Hepatocyte (in vitro differentiated cells): ENCODE data around the gene LLPH. TPM values are rescaled to one million over a fixed set of nuclear protein-coding genes. Genes with fewer than 3 reads are reported as not detected.

Source experiments
- DNase-seq: peaks from one replicate; pipeline ENCODE4 v3.0.0-alpha.2; 2016; ENCODE audit warnings: low spot score
- H2AFZ ChIP-seq: fragments of 200-600 bp; sonication (generic); 2 replicates; pipeline ENCODE4 v1.6.0; 2016; ENCODE audit warnings: antibody characterized with exemption, mild to moderate bottlenecking
- H3K27ac ChIP-seq: fragments of 200-600 bp; sonication (generic); 2 replicates; pipeline ENCODE4 v1.5.1; 2016; ENCODE audit warnings: mild to moderate bottlenecking
- H3K27me3 ChIP-seq: fragments of 200-600 bp; sonication (generic); 2 replicates; pipeline ENCODE4 v1.6.1; 2016
- H3K36me3 ChIP-seq: fragments of 200-600 bp; sonication (generic); replicated peaks from 2 replicates; pipeline ENCODE4 v1.5.1; 2016; ENCODE audit warnings: low read depth; ENCODE audit not compliant: insufficient read depth
- H3K4me1 ChIP-seq: fragments of 200-600 bp; sonication (generic); 2 replicates; pipeline ENCODE4 v1.5.1; 2016; ENCODE audit warnings: mild to moderate bottlenecking, moderate library complexity; ENCODE audit not compliant: insufficient read depth
- H3K4me2 ChIP-seq: fragments of 200-600 bp; sonication (generic); 2 replicates; pipeline ENCODE4 v1.6.0; 2016
- H3K4me3 ChIP-seq: fragments of 200-600 bp; sonication (generic); 2 replicates; pipeline ENCODE4 v1.5.1; 2016; ENCODE audit warnings: mild to moderate bottlenecking
- H3K79me2 ChIP-seq: fragments of 200-600 bp; sonication (generic); 2 replicates; pipeline ENCODE4 v1.6.0; 2017; ENCODE audit warnings: mild to moderate bottlenecking
- H3K9me2 ChIP-seq: fragments of 200-600 bp; sonication (generic); replicated peaks from 2 replicates; pipeline ENCODE4 v1.6.0; 2017; ENCODE audit warnings: mild to moderate bottlenecking; ENCODE audit not compliant: insufficient read depth
- H3K9me3 ChIP-seq: fragments of 200-600 bp; sonication (generic); 2 replicates; pipeline ENCODE4 v1.5.1; 2016; ENCODE audit warnings: low read depth, mild to moderate bottlenecking
- H4K20me1 ChIP-seq: fragments of 200-600 bp; sonication (generic); 2 replicates; pipeline ENCODE4 v1.6.0; 2016; ENCODE audit warnings: mild to moderate bottlenecking; ENCODE audit not compliant: insufficient read depth, poor library complexity, severe bottlenecking
- EZH2 ChIP-seq: fragments of 200-600 bp; sonication (generic); IDR thresholded peaks from 2 replicates; pipeline ENCODE4 v1.6.1; 2016; ENCODE audit warnings: antibody characterized with exemption, mild to moderate bottlenecking, borderline replicate concordance
- EZH2phosphoT487 ChIP-seq: fragments of 200-600 bp; sonication (generic); IDR thresholded peaks from one replicate; pipeline ENCODE4 v1.6.1; 2018; ENCODE audit warnings: antibody characterized with exemption, mild to moderate bottlenecking, low read depth, moderate library complexity; ENCODE audit not compliant: unreplicated experiment, severe bottlenecking
- WGBS: methylation state at CpG from one replicate; pipeline ENCODE4 v1.1.6; 2016; ENCODE audit warnings: low lambda C conversion rate; ENCODE audit errors: missing lambda C conversion rate; 5-methylcytosine and 5-hydroxymethylcytosine counted together
- polyA plus RNA-seq: library from polyadenylated mRNA; unstranded; fragments of >200 nt; fragmentation: Nextera tagmentation; extraction: Ambion mirVana; gene quantifications from 2 replicates; pipeline ENCODE4 v1.2.1, GENCODE V29; 2016
- total RNA-seq: library from RNA; depleted of rRNA; stranded (reverse); fragments of >200 nt; gene quantifications from 2 replicates; pipeline ENCODE4 v1.2.3, GENCODE V29; 2014
- TF ChIP-seq, protein P1 (sequence below): fragments of 200-600 bp; sonication (generic); IDR thresholded peaks from 2 replicates; pipeline ENCODE4 v1.5.1; 2016; ENCODE audit warnings: antibody characterized with exemption, mild to moderate bottlenecking; ENCODE audit not compliant: poor library complexity

Gene LLPH
- total and polyA plus RNA-seq, 2 experiments from 2014 or later: 17.4 to 41.1 TPM

DNA sequence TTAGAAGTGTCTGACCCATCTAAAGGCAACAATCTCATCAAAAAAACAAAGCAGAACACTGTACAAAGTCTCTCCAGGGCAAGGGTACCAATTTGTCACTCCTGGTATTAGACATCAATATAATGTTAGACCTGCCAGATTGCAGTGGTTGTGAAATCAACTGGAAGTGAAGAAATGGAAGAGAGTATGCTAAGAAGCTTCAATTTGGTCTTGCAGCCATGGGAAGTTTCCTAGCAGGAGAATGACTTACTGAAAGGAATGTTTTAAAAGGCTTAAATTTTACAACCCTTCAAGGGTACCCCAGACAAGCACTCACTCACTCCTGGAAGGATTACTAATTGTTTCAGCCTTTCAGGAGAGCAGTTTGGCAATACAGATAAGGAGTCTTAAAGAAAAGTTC, 18.9 kb downstream of the LLPH start:
- H3K4me2 ChIP-seq: no peak overlapping the region

GRCh38 chr12:66109056-66109455, 21.5 kb downstream of the LLPH start:
- H3K4me3 ChIP-seq: no peak overlapping the region
- DNase-seq: no peak
- no peak overlapping the region for H3K27ac ChIP-seq
- H3K36me3 ChIP-seq: no peaks in the 10 kb centered on the region
- no peaks in the 10 kb centered on the region for H3K27me3 ChIP-seq
- no peaks in the 10 kb centered on the region for H4K20me1 ChIP-seq
- WGBS: 62% methylated on average over 4 of the region's 4 CpGs
- no peaks in the 10 kb centered on the region for H3K9me2 ChIP-seq
- TF ChIP-seq EZH2: no peak
- TF ChIP-seq, protein P1, sequence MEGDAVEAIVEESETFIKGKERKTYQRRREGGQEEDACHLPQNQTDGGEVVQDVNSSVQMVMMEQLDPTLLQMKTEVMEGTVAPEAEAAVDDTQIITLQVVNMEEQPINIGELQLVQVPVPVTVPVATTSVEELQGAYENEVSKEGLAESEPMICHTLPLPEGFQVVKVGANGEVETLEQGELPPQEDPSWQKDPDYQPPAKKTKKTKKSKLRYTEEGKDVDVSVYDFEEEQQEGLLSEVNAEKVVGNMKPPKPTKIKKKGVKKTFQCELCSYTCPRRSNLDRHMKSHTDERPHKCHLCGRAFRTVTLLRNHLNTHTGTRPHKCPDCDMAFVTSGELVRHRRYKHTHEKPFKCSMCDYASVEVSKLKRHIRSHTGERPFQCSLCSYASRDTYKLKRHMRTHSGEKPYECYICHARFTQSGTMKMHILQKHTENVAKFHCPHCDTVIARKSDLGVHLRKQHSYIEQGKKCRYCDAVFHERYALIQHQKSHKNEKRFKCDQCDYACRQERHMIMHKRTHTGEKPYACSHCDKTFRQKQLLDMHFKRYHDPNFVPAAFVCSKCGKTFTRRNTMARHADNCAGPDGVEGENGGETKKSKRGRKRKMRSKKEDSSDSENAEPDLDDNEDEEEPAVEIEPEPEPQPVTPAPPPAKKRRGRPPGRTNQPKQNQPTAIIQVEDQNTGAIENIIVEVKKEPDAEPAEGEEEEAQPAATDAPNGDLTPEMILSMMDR: no peak
- TF ChIP-seq EZH2phosphoT487: no peak
- no peaks in the 10 kb centered on the region for H3K79me2 ChIP-seq
- H3K4me1 ChIP-seq: peaks cover 7% of the 10 kb centered on the region
- no peak overlapping the region for H2AFZ ChIP-seq
- H3K4me2 ChIP-seq: no peak overlapping the region
- no peaks in the 10 kb centered on the region for H3K9me3 ChIP-seq

More for the DNA sequence above, 18.9 kb downstream of the LLPH start:
- no peaks in the 10 kb centered on the region for H3K9me2 ChIP-seq
- DNase-seq: no peak
- H3K4me3 ChIP-seq: no peak overlapping the region
- H3K27ac ChIP-seq: no peak overlapping the region
- H3K27me3 ChIP-seq: no peaks in the 10 kb centered on the region
- no peak overlapping the region for H2AFZ ChIP-seq
- H4K20me1 ChIP-seq: no peaks in the 10 kb centered on the region
- H3K79me2 ChIP-seq: no peaks in the 10 kb centered on the region
- no peaks in the 10 kb centered on the region for H3K36me3 ChIP-seq
- TF ChIP-seq, protein P1: no peak
- TF ChIP-seq EZH2phosphoT487 (no peak), EZH2 (no peak)
- no peaks in the 10 kb centered on the region for H3K9me3 ChIP-seq
- H3K4me1 ChIP-seq: peaks cover 7% of the 10 kb centered on the region

DNA sequence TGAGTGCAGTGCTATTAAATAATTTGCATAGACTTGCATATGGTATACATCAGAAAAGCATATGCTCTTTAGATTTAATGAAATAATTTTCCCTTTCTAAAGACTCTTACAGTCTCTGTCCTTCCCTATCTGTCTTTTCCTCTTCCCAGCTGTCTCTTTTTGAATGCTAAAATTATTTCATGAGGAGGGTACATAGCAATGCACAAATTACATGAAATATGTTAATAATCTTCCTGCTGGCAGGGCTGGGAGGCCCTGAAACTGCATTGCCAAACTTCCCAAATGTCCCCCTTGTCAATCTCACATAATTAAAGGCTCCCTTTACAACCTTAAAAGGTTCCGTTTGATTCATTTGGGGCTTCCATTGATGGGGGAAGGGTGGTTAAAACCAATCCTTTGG, 22.2 kb downstream of the LLPH start:
- Histone ChIP-seq H4K20me1 (no peaks in the 10 kb centered on the region), H3K4me1 (peaks cover 7% of the 10 kb centered on the region), H3K27ac (no peak overlapping the region), H3K36me3 (no peaks in the 10 kb centered on the region), H3K4me3 (no peak overlapping the region), H3K9me2 (no peaks in the 10 kb centered on the region), H2AFZ (no peak overlapping the region), H3K4me2 (no peak overlapping the region), H3K9me3 (no peaks in the 10 kb centered on the region), H3K27me3 (no peaks in the 10 kb centered on the region), H3K79me2 (no peaks in the 10 kb centered on the region)
- TF ChIP-seq EZH2phosphoT487: no peak
- no peak for TF ChIP-seq EZH2
- TF ChIP-seq, protein P1: no peak
- DNase-seq: no peak
- 87% methylated on average over 1 of the region's 1 CpG for WGBS

- Histone ChIP-seq H3K27ac (no peak overlapping the region), H3K9me3 (no peaks in the 10 kb centered on the region), H3K79me2 (no peaks in the 10 kb centered on the region), H3K36me3 (no peaks in the 10 kb centered on the region), H2AFZ (no peak overlapping the region), H3K9me2 (no peaks in the 10 kb centered on the region), H4K20me1 (no peaks in the 10 kb centered on the region), H3K4me2 (peak overlapping the region; percentile 36), H3K27me3 (no peaks in the 10 kb centered on the region), H3K4me1 (peaks cover 7% of the 10 kb centered on the region), H3K4me3 (no peak overlapping the region)
- TF ChIP-seq EZH2: no peak
- TF ChIP-seq EZH2phosphoT487: no peak
- TF ChIP-seq, protein P1: peak; percentile 69
- WGBS: 38% methylated on average over 9 of the region's 9 CpGs
- DNase-seq: peak; percentile 93
Observed at GRCh38 chr12:66107451-66107915, 23.1 kb downstream of the LLPH start.
